Measurements from ENCODE around the gene IGHMBP2. TPM values are rescaled to one million over a fixed set of nuclear protein-coding genes. Genes with fewer than 3 reads are reported as not detected.

Gene IGHMBP2
- total RNA-seq, 2 experiments from 2014 or later, result 21.1 to 24.9 TPM

- Mint-ChIP-seq H3K36me3 (ENCODE audit: low read depth) (peaks cover 14% of the 10 kb centered on the region), H3K27me3 (no peaks in the 10 kb centered on the region), H3K9me3 (no peaks in the 10 kb centered on the region), H3K4me3 (no peak overlapping the region), H3K4me1 (ENCODE audit: low read depth) (no peaks in the 10 kb centered on the region), H3K27ac (no peak overlapping the region)
- DNase-seq (no peak), ATAC-seq (no peak)
- ChIA-PET POLR2A (no interaction called here), CTCF (interaction anchor here (0.6 to 0.7 kb wide), 2 partner anchors 168 to 177 kb away, joined by 3 read pairs; no protein-coding TSS in a partner anchor)
- intact Hi-C loops (cut with micrococcal nuclease), result no loop called here
- no peak for TF ChIP-seq CTCF (IDR thresholded peaks at IDR 0.05)
These were observed 30.1 kb downstream of the IGHMBP2 start for GRCh38 chr11:68933605-68934320.

GRCh38 chr11:68934321-68934645 is 30.6 kb downstream of the IGHMBP2 start:
- DNase-seq, result no peak
- intact Hi-C loops (cut with micrococcal nuclease), result no loop called here
- no peak for ATAC-seq
- H3K27me3 Mint-ChIP-seq, result no peaks in the 10 kb centered on the region
- H3K27ac Mint-ChIP-seq, result no peak overlapping the region
- ChIA-PET CTCF (interaction anchor here (0.7 kb wide), 1 partner anchor 178 kb away, joined by 3 read pairs; no protein-coding TSS in a partner anchor), POLR2A (no interaction called here)
- no peaks in the 10 kb centered on the region for H3K4me1 Mint-ChIP-seq (ENCODE audit: low read depth)
- no peaks in the 10 kb centered on the region for H3K9me3 Mint-ChIP-seq
- no peak for TF ChIP-seq CTCF (IDR thresholded peaks at IDR 0.05)
- H3K36me3 Mint-ChIP-seq (ENCODE audit: low read depth), result peaks cover 16% of the 10 kb centered on the region
- no peak overlapping the region for H3K4me3 Mint-ChIP-seq

- peaks cover 14% of the 10 kb centered on the region for H3K36me3 Mint-ChIP-seq (ENCODE audit: low read depth)
- POLR2A ChIA-PET, result no interaction called here
These were observed 31.0 kb downstream of the IGHMBP2 start for GRCh38 chr11:68934666-68935065.

GRCh38 chr11:68935066-68935465 is 31.4 kb downstream of the IGHMBP2 start:
- Mint-ChIP-seq H3K27me3 (no peaks in the 10 kb centered on the region), H3K4me1 (ENCODE audit: low read depth) (no peaks in the 10 kb centered on the region), H3K36me3 (ENCODE audit: low read depth) (peaks cover 12% of the 10 kb centered on the region), H3K4me3 (no peak overlapping the region), H3K9me3 (no peaks in the 10 kb centered on the region), H3K27ac (no peak overlapping the region)
- no peak for TF ChIP-seq CTCF (IDR thresholded peaks at IDR 0.05)
- ATAC-seq, result no peak
- no peak for DNase-seq
- intact Hi-C loops (cut with micrococcal nuclease), result no loop called here
- CTCF ChIA-PET, result no interaction called here
- POLR2A ChIA-PET, result no interaction called here

More at GRCh38 chr11:68934666-68935065, 31.0 kb downstream of the IGHMBP2 start:
- ATAC-seq, result no peak
- Mint-ChIP-seq H3K4me1 (ENCODE audit: low read depth) (no peaks in the 10 kb centered on the region), H3K4me3 (no peak overlapping the region), H3K9me3 (no peaks in the 10 kb centered on the region), H3K27me3 (no peaks in the 10 kb centered on the region), H3K27ac (no peak overlapping the region)
- no peak for TF ChIP-seq CTCF (IDR thresholded peaks at IDR 0.05)
- no peak for DNase-seq
- intact Hi-C loops (cut with micrococcal nuclease), result no loop called here
- CTCF ChIA-PET, result interaction anchor here (0.7 kb wide), 1 partner anchor 178 kb away, joined by 3 read pairs; no protein-coding TSS in a partner anchor

GRCh38 chr11:68935516-68936357 is 32.0 kb downstream of the IGHMBP2 start:
- Mint-ChIP-seq H3K4me3 (no peak overlapping the region), H3K36me3 (ENCODE audit: low read depth) (peaks cover 7% of the 10 kb centered on the region), H3K27ac (no peak overlapping the region), H3K9me3 (no peaks in the 10 kb centered on the region), H3K4me1 (ENCODE audit: low read depth) (no peaks in the 10 kb centered on the region), H3K27me3 (no peaks in the 10 kb centered on the region)
- TF ChIP-seq CTCF (IDR thresholded peaks at IDR 0.05), result no peak
- DNase-seq (no peak), ATAC-seq (no peak)
- CTCF ChIA-PET, result no interaction called here
- intact Hi-C loops (cut with micrococcal nuclease), result no loop called here
- POLR2A ChIA-PET, result no interaction called here
